ENCODE data around the gene SLC2A9.

SLC2A9 gene

GRCh38 chr4:10020871-10021652 is at the start of gene SLC2A9:
Gene SLC2A9 (minus strand): TSS chr4:10021497. CDS start chr4:10021429, 68 bp downstream.
- DNase-seq (ENCODE audit: low read depth), result no peak

GRCh38 chr4:10069075-10069642 is 47.9 kb upstream of the SLC2A9 start:
- no peak for DNase-seq (ENCODE audit: low read depth)

DNA sequence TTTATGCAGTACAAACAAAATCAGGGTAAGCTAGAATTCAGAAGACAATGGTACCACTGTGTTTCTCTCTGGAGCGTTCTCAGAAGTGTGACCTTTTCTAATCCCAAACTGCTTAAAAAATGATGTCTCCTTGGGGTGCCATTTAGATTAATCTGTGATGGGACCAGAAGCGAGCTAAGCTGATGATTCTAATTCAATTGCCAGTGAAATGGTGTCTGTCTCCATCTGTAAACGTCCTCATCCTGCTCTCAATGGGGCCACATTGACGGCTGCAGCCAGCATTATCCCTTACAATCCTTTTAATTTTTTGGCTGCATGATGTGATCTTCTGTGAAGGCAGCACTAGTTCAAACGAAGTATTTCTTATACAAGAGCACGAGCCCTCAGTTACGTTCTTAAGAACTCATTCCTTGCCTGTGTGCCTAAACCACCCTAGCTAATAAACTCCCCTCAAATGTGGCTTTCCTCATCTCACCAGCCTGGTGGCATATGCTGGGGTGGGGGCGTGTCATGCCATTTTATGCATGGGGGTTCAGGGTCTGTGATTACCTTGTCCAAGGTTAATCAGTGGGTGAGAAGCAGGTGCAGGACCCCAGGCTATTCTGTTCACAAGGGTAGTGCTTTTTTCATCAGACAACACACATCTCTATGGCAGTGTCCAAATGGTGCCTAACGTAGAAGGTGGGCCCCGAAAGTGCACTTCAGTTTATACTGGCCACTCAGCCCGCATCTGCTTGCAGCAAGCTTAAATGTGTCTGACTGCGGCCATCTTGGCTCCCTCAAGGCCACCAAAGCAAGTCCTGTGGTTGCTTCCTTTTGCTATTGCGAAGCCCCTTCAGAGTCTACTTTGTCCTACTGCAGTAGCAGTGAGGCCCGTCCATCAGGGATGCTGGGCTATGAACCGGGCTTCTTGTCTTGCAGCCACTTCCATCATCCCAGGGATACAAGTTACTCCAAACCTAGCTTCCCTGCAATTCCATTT is 45.7 kb upstream of the SLC2A9 start:
- no peak for DNase-seq (ENCODE audit: low read depth)

DNA sequence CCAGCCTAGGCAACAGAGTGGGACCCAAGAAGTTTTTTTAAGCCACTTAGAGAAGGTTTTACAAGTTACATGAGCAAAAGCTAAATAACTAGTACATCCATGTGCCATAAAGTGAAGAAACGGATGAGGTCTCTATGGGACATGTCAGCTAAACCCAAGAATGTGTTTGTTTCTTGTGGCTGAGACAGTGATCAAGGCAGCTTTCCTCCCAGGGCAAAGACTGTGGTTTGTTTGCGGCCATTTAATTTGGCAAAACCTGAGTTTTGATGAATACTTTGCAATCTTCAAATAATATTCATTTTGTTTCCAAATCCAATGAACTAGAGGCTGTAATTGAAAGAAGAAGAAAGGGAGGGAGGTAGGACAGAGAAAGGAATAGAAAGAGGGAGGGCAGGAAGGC is 44.9 kb upstream of the SLC2A9 start:
- DNase-seq (ENCODE audit: low read depth), result no peak

- DNase-seq (ENCODE audit: low read depth), result no peak
Measured at GRCh38 chr4:10063544-10064300, 42.4 kb upstream of the SLC2A9 start.

GRCh38 chr4:10061650-10062415 is 40.5 kb upstream of the SLC2A9 start:
- DNase-seq (ENCODE audit: low read depth), result no peak

DNA sequence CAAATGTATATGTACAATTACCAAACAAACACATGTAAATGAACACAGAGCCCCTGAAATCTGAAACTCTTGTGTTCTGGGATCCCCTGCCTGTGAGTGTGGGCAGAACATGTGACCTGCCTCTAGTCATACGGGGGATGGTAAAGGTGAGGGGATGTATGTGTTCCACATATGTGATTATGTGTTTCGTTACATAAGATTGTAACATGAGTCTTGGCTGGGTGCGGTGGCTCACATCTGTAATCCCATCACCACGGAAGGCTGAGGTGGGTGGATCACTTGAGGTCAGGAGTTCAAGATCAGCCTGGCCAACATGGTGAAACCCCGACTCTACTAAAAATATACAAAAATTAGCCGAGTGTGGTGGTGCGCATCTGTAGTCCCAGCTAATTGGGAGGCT is 37.1 kb upstream of the SLC2A9 start:
- no peak for DNase-seq (ENCODE audit: low read depth)

DNA sequence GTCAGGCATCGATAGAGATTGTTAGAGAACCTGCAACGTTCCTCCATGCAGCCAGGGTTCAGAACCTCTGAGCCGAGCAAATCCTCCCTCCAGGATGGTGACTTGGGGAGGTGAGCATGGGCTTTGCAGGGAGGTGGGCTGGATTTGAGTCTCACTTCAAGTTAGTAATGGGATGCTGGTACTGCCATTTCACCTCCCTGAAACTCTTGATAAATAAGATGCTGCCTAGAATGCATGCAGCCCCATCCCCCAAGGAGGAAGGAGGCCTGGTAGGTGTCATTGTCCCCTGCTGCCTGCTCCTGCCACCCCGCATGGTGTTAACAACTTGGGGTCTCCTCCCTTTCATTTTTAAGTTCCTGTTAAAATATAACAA is 35.7 kb upstream of the SLC2A9 start:
- no peak for DNase-seq (ENCODE audit: low read depth)

DNA sequence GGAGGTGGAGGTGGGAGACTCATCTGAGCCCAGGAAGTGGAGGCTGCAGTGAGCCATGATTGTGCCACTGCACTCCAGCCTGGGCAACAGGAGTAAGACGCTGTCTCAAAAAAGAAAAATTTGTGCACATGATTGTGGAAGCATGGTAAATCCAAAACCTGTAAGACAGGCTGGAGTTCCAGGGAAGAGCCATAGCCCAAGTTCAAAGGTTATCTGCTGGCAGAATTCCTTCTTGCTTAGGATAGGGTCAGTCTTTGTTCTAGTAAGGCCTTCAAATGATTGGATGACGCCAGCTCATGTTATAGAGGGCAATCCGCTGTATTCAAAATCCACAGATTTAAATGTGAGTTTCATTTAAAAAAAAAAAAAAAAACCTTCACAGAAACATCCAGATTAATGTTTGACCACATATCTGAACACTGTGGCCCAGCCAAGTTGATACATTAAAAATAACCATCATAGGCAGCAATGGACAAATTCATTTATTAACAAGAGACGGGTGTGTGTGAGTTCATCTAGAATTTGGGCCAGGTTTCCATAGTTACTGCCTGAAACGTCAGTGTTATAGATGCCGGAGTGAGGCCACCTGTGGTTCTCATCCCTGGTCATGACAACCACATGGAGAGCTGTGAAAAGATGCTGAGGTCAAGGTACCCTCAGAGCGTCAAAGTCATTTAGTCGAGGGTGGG is 35.2 kb upstream of the SLC2A9 start:
- no peak for DNase-seq (ENCODE audit: low read depth)

DNA sequence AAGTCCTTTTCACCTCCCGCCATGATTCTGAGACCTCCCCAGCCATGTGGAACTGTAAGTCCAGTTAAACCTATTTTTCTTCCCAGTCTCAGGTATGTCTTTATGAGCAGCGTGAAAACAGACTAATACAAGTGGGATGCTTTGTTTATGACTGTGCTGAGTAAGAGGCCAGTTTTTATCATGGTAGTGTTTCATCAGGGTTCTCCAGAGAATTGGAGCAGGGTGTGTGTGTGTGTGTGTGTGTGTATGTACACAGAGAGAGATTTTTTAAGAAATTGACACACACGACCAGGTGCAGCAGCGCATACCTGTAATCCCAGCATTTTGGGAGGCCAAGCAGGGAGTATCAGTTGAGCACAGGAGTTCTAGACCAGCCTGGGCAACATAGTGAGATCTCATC is 34.6 kb upstream of the SLC2A9 start:
- no peak for DNase-seq (ENCODE audit: low read depth)

DNA sequence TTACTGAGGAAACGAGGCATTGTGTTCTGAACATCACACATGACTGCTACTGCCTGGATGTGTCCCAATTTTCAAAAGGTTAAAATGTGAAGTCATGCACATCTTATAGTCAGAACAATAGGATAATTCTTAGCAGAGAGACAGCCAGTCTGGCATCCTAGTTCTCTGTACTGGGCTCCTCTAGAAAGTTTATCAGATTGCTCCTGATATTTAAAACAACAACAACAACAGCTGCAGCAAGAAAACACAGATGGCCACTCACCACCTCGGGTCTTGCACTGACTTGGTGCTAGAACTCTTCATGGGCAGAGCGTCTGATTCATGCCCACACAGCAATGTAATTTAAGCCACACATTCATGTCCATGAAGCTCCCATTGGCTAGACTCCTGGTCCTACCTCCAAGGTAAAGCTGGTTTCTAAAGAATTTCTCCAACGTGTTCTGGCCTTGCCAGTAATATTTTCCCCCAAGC is 33.3 kb upstream of the SLC2A9 start:
- DNase-seq (ENCODE audit: low read depth), result no peak

GRCh38 chr4:10053635-10054453 is 32.5 kb upstream of the SLC2A9 start:
- DNase-seq (ENCODE audit: low read depth), result no peak

DNA sequence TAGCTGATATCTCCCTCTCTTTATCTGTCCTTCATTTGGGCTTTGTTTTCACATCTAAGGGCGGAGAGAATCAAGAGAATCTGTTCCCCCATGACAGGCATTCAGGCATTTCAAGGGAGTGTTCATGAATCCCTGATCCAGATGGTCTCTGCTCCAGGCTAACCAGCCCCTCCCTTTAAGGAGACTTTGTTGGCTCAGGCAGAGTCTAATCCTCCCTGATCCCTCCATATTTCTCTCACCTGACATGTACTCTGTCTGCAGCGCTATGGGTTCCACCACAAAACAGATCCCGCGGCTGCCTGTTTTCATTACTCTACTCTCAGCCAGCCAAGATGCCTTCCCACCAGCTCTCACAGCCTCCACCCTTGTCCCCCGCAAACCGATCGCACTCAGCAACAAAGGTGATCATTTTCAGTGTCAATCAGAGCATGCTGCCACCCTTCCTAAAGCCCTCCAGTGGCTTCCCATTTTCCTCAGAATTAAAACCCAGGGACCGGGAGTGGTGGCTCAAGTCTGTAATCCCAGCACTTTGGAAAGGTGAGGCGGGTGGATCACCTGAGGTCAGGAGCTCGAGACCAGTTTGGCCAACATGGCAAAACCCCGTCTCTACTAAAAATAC is 30.3 kb upstream of the SLC2A9 start:
- DNase-seq (ENCODE audit: low read depth), result no peak

GRCh38 chr4:10050721-10051120 is 29.4 kb upstream of the SLC2A9 start:
- no peak for DNase-seq (ENCODE audit: low read depth)

- no peak for DNase-seq (ENCODE audit: low read depth)
Measured at GRCh38 chr4:10050261-10050661, 29.0 kb upstream of the SLC2A9 start.

GRCh38 chr4:10048941-10049697 is 27.8 kb upstream of the SLC2A9 start:
- no peak for DNase-seq (ENCODE audit: low read depth)

- no peak for DNase-seq (ENCODE audit: low read depth)
Measured at GRCh38 chr4:10047967-10048366, 26.7 kb upstream of the SLC2A9 start.

GRCh38 chr4:10046471-10046870 is 25.2 kb upstream of the SLC2A9 start:
- DNase-seq (ENCODE audit: low read depth), result no peak
